NK-92 (cell line): ENCODE results near the gene NR3C1.

Experiments
- DNase-seq: peaks from one replicate; lab custom pipeline; 2025; ENCODE audit not compliant: unreplicated experiment; lab: John Stamatoyannopoulos, UW

The NR3C1 gene

GRCh38 chr5:143271431-143271830 lies 132.1 kb downstream of the NR3C1 start:
- DNase-seq, result no peak

- no peak for DNase-seq
Measured at GRCh38 chr5:143268388-143268787, 135.1 kb downstream of the NR3C1 start.

- no peak for DNase-seq
Measured at GRCh38 chr5:143267186-143267585, 136.3 kb downstream of the NR3C1 start.

GRCh38 chr5:143265995-143266394 lies 137.5 kb downstream of the NR3C1 start:
- no peak for DNase-seq

- DNase-seq, result no peak
Measured at GRCh38 chr5:143263272-143263810, 140.1 kb downstream of the NR3C1 start.

GRCh38 chr5:143262393-143263174 lies 140.9 kb downstream of the NR3C1 start:
- DNase-seq, result no peak

- no peak for DNase-seq
Measured at GRCh38 chr5:143261748-143262392, 141.6 kb downstream of the NR3C1 start.

- no peak for DNase-seq
Measured at GRCh38 chr5:143259254-143259605, 144.3 kb downstream of the NR3C1 start.

GRCh38 chr5:143258559-143259253 lies 144.8 kb downstream of the NR3C1 start:
- no peak for DNase-seq

GRCh38 chr5:143254819-143255218 lies 148.7 kb downstream of the NR3C1 start:
- no peak for DNase-seq

GRCh38 chr5:143251946-143252345 lies 151.5 kb downstream of the NR3C1 start:
- no peak for DNase-seq

GRCh38 chr5:143251190-143251589 lies 152.3 kb downstream of the NR3C1 start:
- no peak for DNase-seq

- DNase-seq, result no peak
Measured at GRCh38 chr5:143249851-143250250, 153.6 kb downstream of the NR3C1 start.

GRCh38 chr5:143248822-143249579 lies 154.5 kb downstream of the NR3C1 start:
- DNase-seq, result no peak

GRCh38 chr5:143248391-143248790 lies 155.1 kb downstream of the NR3C1 start:
- DNase-seq, result no peak

GRCh38 chr5:143247134-143247815 lies 156.2 kb downstream of the NR3C1 start:
- DNase-seq, result no peak

GRCh38 chr5:143245929-143246561 lies 157.4 kb downstream of the NR3C1 start:
- DNase-seq, result no peak

GRCh38 chr5:143244990-143245389 lies 158.5 kb downstream of the NR3C1 start:
- no peak for DNase-seq

GRCh38 chr5:143244000-143244736 lies 159.3 kb downstream of the NR3C1 start:
- DNase-seq, result no peak
